GM21390 (cell line): ENCODE data around the gene SEMA7A.
"Not testable (repeated sequence)": the region's sequence is repeated elsewhere in the genome, so short reads cannot be mapped to it uniquely, and the experiment has no call there.

Source experiments
- ATAC-seq: cut with Tn5 transposase; IDR thresholded peaks from one replicate; pipeline ENCODE4 v1.9.1; 2021; ENCODE audit not compliant: unreplicated experiment

SEMA7A gene

GRCh38 chr15:74376226-74376625 lies 57.5 kb downstream of the SEMA7A start:
- ATAC-seq: no peak

- no peak for ATAC-seq
Measured at GRCh38 chr15:74375303-74375693, 58.5 kb downstream of the SEMA7A start.

DNA sequence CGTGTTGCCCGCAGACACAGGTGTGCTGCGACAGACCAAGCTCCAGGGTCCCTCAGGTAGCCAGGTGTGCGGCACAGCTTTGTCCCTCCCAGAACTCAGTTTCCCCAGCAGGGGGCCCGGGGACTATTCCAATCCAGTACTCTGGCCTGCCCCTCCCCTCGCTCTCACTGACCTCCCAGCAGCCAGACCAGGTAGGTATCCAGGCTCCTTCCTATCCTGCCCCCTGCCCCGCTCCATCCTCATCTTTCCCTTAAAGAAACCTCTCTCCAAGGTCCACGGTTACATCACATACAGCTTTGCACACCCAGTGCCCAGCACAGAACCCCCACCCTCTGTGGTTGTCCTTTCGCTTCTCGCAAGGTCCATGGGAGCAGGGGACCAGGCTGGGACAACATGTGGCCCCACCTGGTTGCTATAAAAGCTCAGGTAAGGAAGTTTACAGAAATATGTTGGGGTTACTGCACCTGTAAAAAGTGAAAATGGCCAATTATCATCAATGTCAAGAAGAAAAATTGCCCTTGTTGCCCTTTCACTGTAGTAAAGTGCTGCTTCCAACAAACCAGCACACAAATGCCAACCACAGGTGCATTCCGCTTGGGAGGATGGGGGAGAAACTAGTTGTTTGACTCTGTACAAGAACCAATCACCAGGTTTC lies 59.0 kb downstream of the SEMA7A start:
- ATAC-seq: no peak

DNA sequence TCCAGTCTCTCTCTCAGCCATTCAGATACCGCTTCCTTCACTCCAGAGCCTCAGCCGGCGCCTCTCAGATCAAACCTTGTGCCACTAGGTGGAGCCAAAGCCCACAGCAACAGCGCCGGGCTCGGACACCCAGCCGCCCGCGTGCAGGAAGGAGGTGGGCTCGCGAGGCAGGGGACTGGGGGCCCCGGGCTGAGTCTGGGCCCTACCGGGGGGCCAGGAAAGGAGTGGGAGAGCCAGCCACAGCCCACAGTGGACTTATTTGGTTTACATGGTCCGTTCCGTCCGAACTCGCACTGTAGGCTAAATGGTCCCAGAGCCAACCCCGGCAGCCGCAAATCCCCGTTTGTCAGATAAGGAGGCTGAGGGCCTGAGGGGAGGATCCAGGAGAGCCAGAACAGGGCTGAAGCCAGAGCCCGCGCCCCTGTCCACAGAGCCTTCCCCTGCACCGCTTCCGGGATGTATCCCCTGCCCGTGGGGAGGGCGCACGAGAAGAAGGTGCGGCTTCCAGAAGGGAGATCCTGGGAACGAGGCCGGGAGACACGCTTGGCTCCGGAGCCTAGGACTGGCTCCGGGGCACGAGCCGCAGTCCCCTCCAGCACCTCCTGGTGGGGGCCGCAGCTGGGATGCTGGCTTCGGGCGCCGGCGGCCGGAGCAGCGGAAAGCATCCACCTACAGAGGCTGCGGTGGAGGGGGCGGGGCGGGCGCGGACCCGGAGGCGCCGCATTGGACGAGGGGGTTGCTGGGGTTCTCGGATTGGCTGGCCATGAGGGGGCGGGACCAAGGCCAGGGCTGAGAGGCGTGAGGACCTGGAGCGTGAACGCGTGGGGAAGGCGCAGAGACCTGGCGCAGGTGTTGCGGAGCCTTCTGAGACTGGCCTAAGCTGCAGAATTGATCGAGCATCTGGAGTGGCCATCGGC lies 59.8 kb downstream of the SEMA7A start:
- ATAC-seq: peak; percentile 62

GRCh38 chr15:74373056-74373650 lies 60.6 kb downstream of the SEMA7A start:
- no peak for ATAC-seq

DNA sequence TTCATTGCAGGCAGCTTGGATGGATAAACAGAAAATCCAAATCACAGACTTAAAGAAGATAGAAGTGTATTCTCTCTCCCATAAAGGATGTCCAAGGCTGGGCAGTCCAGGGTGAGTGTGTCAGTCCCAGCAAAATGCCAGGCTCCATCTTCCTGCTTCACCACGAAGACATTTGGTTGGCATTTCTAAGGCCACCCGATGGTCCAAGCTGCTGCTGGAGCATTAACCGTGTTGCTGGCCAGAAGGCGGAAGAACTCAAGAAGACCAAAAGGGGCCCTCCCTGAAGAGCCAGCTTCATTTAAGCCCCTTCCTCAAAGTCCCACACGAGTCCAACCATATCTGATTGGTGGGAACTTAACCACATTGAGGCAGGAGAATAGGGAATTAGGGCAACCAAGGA lies 63.3 kb downstream of the SEMA7A start:
- no peak for ATAC-seq

- ATAC-seq: no peak
Measured at GRCh38 chr15:74369756-74370155, 64.0 kb downstream of the SEMA7A start.

DNA sequence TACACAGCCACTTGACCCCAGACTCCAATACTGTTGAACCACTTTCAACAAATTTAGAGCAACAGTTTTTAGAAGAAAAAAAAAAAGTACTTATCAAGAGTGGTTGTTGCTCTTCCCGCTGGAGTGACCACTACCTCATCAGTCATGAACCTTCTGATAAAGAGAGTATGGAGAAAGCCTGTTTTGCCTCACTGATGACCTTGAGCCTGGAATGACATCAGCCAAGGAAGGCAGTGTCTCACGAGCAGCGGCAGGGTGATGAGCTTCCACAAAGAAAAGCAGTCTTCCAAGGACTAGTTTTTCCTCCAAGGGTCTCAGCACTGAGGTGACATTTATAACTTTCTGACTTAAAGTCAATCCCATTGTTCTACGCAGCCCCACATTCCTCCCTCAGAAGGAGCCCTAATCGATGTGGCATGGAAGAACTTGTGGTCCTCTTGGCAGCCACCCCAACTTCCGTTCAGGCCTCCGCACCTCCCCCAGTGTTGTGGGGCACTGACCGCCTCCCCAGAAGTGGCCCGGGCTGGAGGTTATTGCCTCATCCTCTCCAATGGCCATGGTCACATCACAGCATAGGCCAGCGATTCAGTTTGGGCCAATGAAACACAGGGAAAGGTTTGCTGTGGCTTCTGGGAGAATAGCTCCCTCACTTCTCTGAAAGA lies 64.5 kb downstream of the SEMA7A start:
- no peak for ATAC-seq

- ATAC-seq: no peak
Measured at GRCh38 chr15:74368121-74368520, 65.6 kb downstream of the SEMA7A start.

DNA sequence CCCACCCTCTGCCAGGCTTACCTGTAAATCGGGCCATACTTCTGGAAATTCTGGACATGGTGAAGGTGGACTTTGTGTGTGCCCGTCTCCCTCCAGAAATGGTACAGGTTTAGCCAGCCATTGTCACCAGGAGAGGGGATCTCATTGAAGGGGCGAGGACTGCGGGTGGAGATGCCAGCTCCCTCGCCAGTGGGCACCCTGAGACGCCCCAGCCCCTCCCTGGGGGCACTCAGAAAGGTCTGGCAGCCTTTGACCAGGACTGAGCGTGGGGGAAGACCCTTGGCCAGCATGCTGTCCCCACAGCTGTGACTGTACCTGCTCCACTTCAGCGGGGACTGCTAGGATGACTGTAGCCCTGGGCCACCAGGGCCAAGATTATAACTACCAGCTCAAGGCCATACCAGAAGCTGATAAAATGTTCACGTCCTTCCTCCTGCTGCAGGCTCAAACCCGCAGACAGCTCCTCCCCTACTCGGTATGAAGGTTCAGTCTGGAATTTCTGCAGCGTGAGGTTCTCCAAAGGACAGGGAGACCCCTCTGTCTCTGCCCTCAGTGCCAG lies 66.4 kb downstream of the SEMA7A start, which contains the start of gene CYP11A1:
Gene CYP11A1, minus strand, starts transcription at position 351 of the 559 bp plus-strand sequence. Its CDS starts 61 bp downstream, at position 290.
- ATAC-seq: no peak

- no peak for ATAC-seq
Measured at GRCh38 chr15:74365598-74366445, 67.9 kb downstream of the SEMA7A start.

- ATAC-seq: no peak
Measured at GRCh38 chr15:74364936-74365597, 68.7 kb downstream of the SEMA7A start.

- ATAC-seq: no peak
Measured at GRCh38 chr15:74362482-74362881, 71.3 kb downstream of the SEMA7A start.

GRCh38 chr15:74360855-74361254 lies 72.9 kb downstream of the SEMA7A start:
- ATAC-seq: not testable (repeated sequence)

- not testable (repeated sequence) for ATAC-seq
Measured at GRCh38 chr15:74359376-74359775, 74.4 kb downstream of the SEMA7A start.
